CD4-positive, CD25-positive, alpha-beta regulatory T cell (primary cell): ENCODE results near the gene GREB1. TPM values are rescaled to one million over a fixed set of nuclear protein-coding genes. Genes with fewer than 3 reads are reported as not detected.
A peak's percentile ranks its signal among the peaks of the same experiment; 100 is the strongest.

Experiments
- ATAC-seq, 2 donors: fragments of 150-1000 bp; cut with Tn5 transposase; one replicate each; pipeline ENCODE4 v1.10.0; 2021; ENCODE audit warnings: low read depth in 2 of 2, moderate number of reproducible peaks in 2 of 2, moderate library complexity in 1 of 2
- DNase-seq, 3 donors: peaks; one replicate each; pipeline versions ENCODE4 v3.0.0 to v3.0.0-alpha.2; 2012 to 2022; ENCODE audit warnings: mixed read lengths in 1 of 3
- H3K27ac ChIP-seq: one replicate; pipeline ENCODE4 v1.7.0; 2013; ENCODE audit warnings: mild to moderate bottlenecking, low read length; ENCODE audit not compliant: insufficient read depth, poor library complexity, severe bottlenecking
- H3K27me3 ChIP-seq: one replicate; pipeline ENCODE4 v1.7.0; 2013; ENCODE audit warnings: low read length; ENCODE audit not compliant: control insufficient read depth, insufficient read depth
- H3K36me3 ChIP-seq: one replicate; pipeline ENCODE4 v1.7.0; 2013; ENCODE audit warnings: mild to moderate bottlenecking, low read length, moderate library complexity; ENCODE audit not compliant: control insufficient read depth, insufficient read depth
- H3K4me1 ChIP-seq: 2 replicates; pipeline ENCODE4 v1.7.0; 2013; ENCODE audit warnings: mild to moderate bottlenecking, low read length; ENCODE audit not compliant: insufficient read depth, control insufficient read depth, poor library complexity, severe bottlenecking
- H3K4me3 ChIP-seq: one replicate; pipeline ENCODE4 v1.7.0; 2013; ENCODE audit warnings: low read depth, mild to moderate bottlenecking, low read length, moderate library complexity
- H3K9me3 ChIP-seq, 2 experiments: 1 replicate in 1 of 2; 2 replicates in 1 of 2; pipeline ENCODE4 v1.7.0; 2013; ENCODE audit warnings: low read length in 2 of 2, mild to moderate bottlenecking in 1 of 2, moderate library complexity in 1 of 2; ENCODE audit not compliant: control insufficient read depth in 2 of 2
- H3K27ac Mint-ChIP-seq, 3 donors: one replicate each; pipeline ENCODE4 v1.8.0; 2020 to 2022; ENCODE audit warnings: mild to moderate bottlenecking in 3 of 3, mixed read lengths in 3 of 3, moderate library complexity in 2 of 3
- H3K27me3 Mint-ChIP-seq: one replicate; pipeline ENCODE4 v1.8.0; 2022; ENCODE audit warnings: mild to moderate bottlenecking, mixed read lengths
- H3K36me3 Mint-ChIP-seq: one replicate; pipeline ENCODE4 v1.8.0; 2020; ENCODE audit warnings: mixed read lengths
- H3K4me1 Mint-ChIP-seq, 4 donors: one replicate each; pipeline ENCODE4 v1.8.0; 2020 to 2022; ENCODE audit warnings: mixed read lengths in 4 of 4, mild to moderate bottlenecking in 1 of 4
- H3K4me3 Mint-ChIP-seq, 4 donors: one replicate each; pipeline ENCODE4 v1.8.0; 2020 to 2022; ENCODE audit warnings: mild to moderate bottlenecking in 4 of 4, mixed read lengths in 4 of 4, moderate library complexity in 3 of 4
- H3K9me3 Mint-ChIP-seq, 7 donors: one replicate each; pipeline ENCODE4 v1.8.0; 2020 to 2022; ENCODE audit warnings: mixed read lengths in 7 of 7, mild to moderate bottlenecking in 3 of 7, moderate library complexity in 2 of 7
- polyA plus RNA-seq, 4 donors: library from polyadenylated mRNA; unstranded; fragments of 300-500 nt; fragmentation: Illumina TruSeq; gene quantifications; one replicate each; pipeline ENCODE4 v1.2.3, GENCODE V29; 2021
- total RNA-seq: library from RNA; stranded (reverse); gene quantifications from one replicate; pipeline ENCODE4 v1.2.3, GENCODE V29; 2022

The GREB1 gene
- total and polyA plus RNA-seq, 5 donors from 2014 or later, result 0.11 to 0.35 (median 0.15) TPM; not detected in 2

GRCh38 chr2:11552260-11552638, 18.4 kb downstream of the GREB1 start:
- ATAC-seq, result no peak
- peaks cover 16% of the 10 kb centered on the region for H3K27me3 ChIP-seq
- peaks cover 0 to 4% (median 0%) of the 10 kb centered on the region in 7 donors for H3K9me3 Mint-ChIP-seq

GRCh38 chr2:11553661-11554398, 20.0 kb downstream of the GREB1 start:
- ATAC-seq, result no peak
- H3K4me1 ChIP-seq, result no peaks in the 10 kb centered on the region
- peaks cover 24% of the 10 kb centered on the region for H3K27me3 Mint-ChIP-seq
- H3K9me3 ChIP-seq, result no peaks in the 10 kb centered on the region
- H3K27ac Mint-ChIP-seq, result no peak overlapping the region
- no peak overlapping the region for H3K4me3 ChIP-seq
- peaks cover 11% of the 10 kb centered on the region for H3K27me3 ChIP-seq
- peaks cover 0 to 7% (median 3%) of the 10 kb centered on the region in 4 donors for H3K4me1 Mint-ChIP-seq
- no peak overlapping the region for H3K27ac ChIP-seq
- no peaks in the 10 kb centered on the region for H3K36me3 ChIP-seq
- H3K9me3 Mint-ChIP-seq, result peaks cover 0 to 4% (median 0%) of the 10 kb centered on the region in 7 donors
- DNase-seq, result no peak
- no peaks in the 10 kb centered on the region for H3K36me3 Mint-ChIP-seq
- H3K4me3 Mint-ChIP-seq, result no peak overlapping the region

More at GRCh38 chr2:11552260-11552638, 18.4 kb downstream of the GREB1 start:
- Mint-ChIP-seq H3K4me1 (peaks cover 0 to 7% (median 3%) of the 10 kb centered on the region in 4 donors), H3K27ac (no peak overlapping the region), H3K27me3 (peaks cover 24% of the 10 kb centered on the region), H3K36me3 (no peaks in the 10 kb centered on the region), H3K4me3 (no peak overlapping the region)
- Histone ChIP-seq H3K36me3 (no peaks in the 10 kb centered on the region), H3K9me3 (no peaks in the 10 kb centered on the region), H3K4me3 (no peak overlapping the region), H3K27ac (no peak overlapping the region), H3K4me1 (no peaks in the 10 kb centered on the region)
- DNase-seq, result no peak

- H3K4me3 Mint-ChIP-seq, result no peak overlapping the region
- Histone ChIP-seq H3K27ac (no peak overlapping the region), H3K9me3 (no peaks in the 10 kb centered on the region), H3K4me1 (no peaks in the 10 kb centered on the region), H3K27me3 (peaks cover 11% of the 10 kb centered on the region), H3K4me3 (no peak overlapping the region), H3K36me3 (no peaks in the 10 kb centered on the region)
- H3K9me3 Mint-ChIP-seq, result peaks cover 0 to 4% (median 0%) of the 10 kb centered on the region in 7 donors
- no peaks in the 10 kb centered on the region for H3K36me3 Mint-ChIP-seq
- no peak for ATAC-seq
- peaks cover 27% of the 10 kb centered on the region for H3K27me3 Mint-ChIP-seq
- H3K27ac Mint-ChIP-seq, result no peak overlapping the region
- DNase-seq, result no peak
- peaks cover 0 to 7% (median 3%) of the 10 kb centered on the region in 4 donors for H3K4me1 Mint-ChIP-seq
Measured at GRCh38 chr2:11554399-11554716, 20.5 kb downstream of the GREB1 start.

- no peaks in the 10 kb centered on the region for H3K36me3 ChIP-seq
- ATAC-seq (no peak), DNase-seq (no peak)
- no peak overlapping the region for H3K4me3 ChIP-seq
- Mint-ChIP-seq H3K27ac (no peak overlapping the region), H3K4me3 (no peak overlapping the region), H3K9me3 (no peaks in the 10 kb centered on the region), H3K4me1 (peaks cover 0 to 7% (median 3%) of the 10 kb centered on the region in 4 donors), H3K36me3 (no peaks in the 10 kb centered on the region), H3K27me3 (peaks cover 28% of the 10 kb centered on the region)
- H3K27ac ChIP-seq, result no peak overlapping the region
- no peaks in the 10 kb centered on the region for H3K9me3 ChIP-seq
- H3K27me3 ChIP-seq, result peaks cover 11% of the 10 kb centered on the region
- no peaks in the 10 kb centered on the region for H3K4me1 ChIP-seq
Measured at GRCh38 chr2:11556101-11556806, 22.4 kb downstream of the GREB1 start.

GRCh38 chr2:11558214-11558886, 24.5 kb downstream of the GREB1 start:
- DNase-seq (no peak), ATAC-seq (no peak)
- Histone ChIP-seq H3K4me1 (no peaks in the 10 kb centered on the region), H3K4me3 (no peak overlapping the region), H3K27ac (no peak overlapping the region), H3K36me3 (no peaks in the 10 kb centered on the region), H3K9me3 (no peaks in the 10 kb centered on the region), H3K27me3 (peaks cover 11% of the 10 kb centered on the region)
- no peaks in the 10 kb centered on the region for H3K9me3 Mint-ChIP-seq
- H3K36me3 Mint-ChIP-seq, result no peaks in the 10 kb centered on the region
- H3K27ac Mint-ChIP-seq, result no peak overlapping the region
- H3K4me1 Mint-ChIP-seq, result peaks cover 0 to 7% (median 3%) of the 10 kb centered on the region in 4 donors
- H3K4me3 Mint-ChIP-seq, result no peak overlapping the region
- peaks cover 28% of the 10 kb centered on the region for H3K27me3 Mint-ChIP-seq

- Histone ChIP-seq H3K9me3 (no peaks in the 10 kb centered on the region), H3K36me3 (no peaks in the 10 kb centered on the region), H3K4me1 (no peaks in the 10 kb centered on the region), H3K27ac (no peak overlapping the region), H3K27me3 (peaks cover 9% of the 10 kb centered on the region), H3K4me3 (no peak overlapping the region)
- ATAC-seq (no peak), DNase-seq (no peak)
- H3K4me1 Mint-ChIP-seq, result peaks cover 0 to 5% (median 1%) of the 10 kb centered on the region in 4 donors
- no peaks in the 10 kb centered on the region for H3K36me3 Mint-ChIP-seq
- no peaks in the 10 kb centered on the region for H3K9me3 Mint-ChIP-seq
- no peak overlapping the region for H3K4me3 Mint-ChIP-seq
- H3K27ac Mint-ChIP-seq, result no peak overlapping the region
- H3K27me3 Mint-ChIP-seq, result peaks cover 29% of the 10 kb centered on the region
Measured at GRCh38 chr2:11559066-11559785, 25.4 kb downstream of the GREB1 start.

- no peaks in the 10 kb centered on the region for H3K4me1 Mint-ChIP-seq
- H3K27me3 Mint-ChIP-seq, result peaks cover 26% of the 10 kb centered on the region
- ATAC-seq (no peak), DNase-seq (no peak)
- Histone ChIP-seq H3K9me3 (no peaks in the 10 kb centered on the region), H3K27ac (no peak overlapping the region), H3K27me3 (peaks cover 6% of the 10 kb centered on the region), H3K36me3 (no peaks in the 10 kb centered on the region), H3K4me3 (no peak overlapping the region), H3K4me1 (no peaks in the 10 kb centered on the region)
- H3K9me3 Mint-ChIP-seq, result no peaks in the 10 kb centered on the region
- no peaks in the 10 kb centered on the region for H3K36me3 Mint-ChIP-seq
- no peak overlapping the region for H3K4me3 Mint-ChIP-seq
- peak overlapping the region in 1 of 3 donors; percentile 32 for H3K27ac Mint-ChIP-seq
Measured at GRCh38 chr2:11559786-11560155, 25.9 kb downstream of the GREB1 start.
